PC-9 (cell line): ENCODE measurements around the gene UBA5. TPM values are rescaled to one million over a fixed set of nuclear protein-coding genes. Genes with fewer than 3 reads are reported as not detected.

Source experiments
- BruUV-seq: library from RNA; stranded (reverse); fragments of 400-500 nt; replicated peaks from 2 replicates; lab custom pipeline; 2021; lab: Mats Ljungman, UMichigan
- CTCF ChIA-PET: fragments of 300-600 bp; sonication (Branson Sonifier 250); formaldehyde crosslinking; loops from one replicate; lab custom pipeline; 2022; ENCODE audit warnings: antibody characterized with exemption; lab: Charles Lee
- POLR2A ChIA-PET: fragments of 300-600 bp; sonication (Branson Sonifier 250); formaldehyde crosslinking; loops from one replicate; lab custom pipeline; 2022; ENCODE audit warnings: antibody characterized with exemption; ENCODE audit not compliant: unreplicated experiment; lab: Charles Lee
- DNase-seq, 2 experiments: peaks; one replicate each; pipeline versions ENCODE4 v3.0.0 to v3.0.0-alpha.2; 2015 to 2022; ENCODE audit warnings: mixed read lengths in 1 of 2
- H2AFZ ChIP-seq: fragments of 200-600 bp; sonication (generic); 2 replicates; pipeline ENCODE4 v1.8.1; 2017; ENCODE audit warnings: antibody characterized with exemption
- H3F3A ChIP-seq: fragments of 200-600 bp; sonication (generic); 2 replicates; pipeline ENCODE4 v1.8.1; 2017; ENCODE audit warnings: antibody characterized with exemption, mild to moderate bottlenecking, low read depth; ENCODE audit not compliant: insufficient read depth
- H3K27ac ChIP-seq: fragments of 200-600 bp; sonication (generic); 2 replicates; pipeline ENCODE4 v1.6.1; 2016; ENCODE audit warnings: mixed run types
- H3K27me3 ChIP-seq: fragments of 200-600 bp; sonication (generic); 2 replicates; pipeline ENCODE4 v1.6.1; 2016; ENCODE audit warnings: low read depth, mixed run types; ENCODE audit not compliant: insufficient read depth
- H3K36me3 ChIP-seq: fragments of 200-600 bp; sonication (generic); 2 replicates; pipeline ENCODE4 v1.6.1; 2016; ENCODE audit warnings: low read depth, mixed run types
- H3K4me1 ChIP-seq: fragments of 200-600 bp; sonication (generic); replicated peaks from 2 replicates; pipeline ENCODE4 v1.6.1; 2016; ENCODE audit warnings: mixed run types; ENCODE audit not compliant: insufficient read depth
- H3K4me2 ChIP-seq: fragments of 200-600 bp; sonication (generic); 2 replicates; pipeline ENCODE4 v1.6.1; 2017; ENCODE audit warnings: mixed run types
- H3K4me3 ChIP-seq: fragments of 200-600 bp; sonication (generic); 2 replicates; pipeline ENCODE4 v1.6.1; 2016; ENCODE audit warnings: mixed run types
- H3K79me2 ChIP-seq: fragments of 200-600 bp; sonication (generic); 2 replicates; pipeline ENCODE4 v1.6.1; 2017; ENCODE audit warnings: low read depth, mixed run types
- H3K9me2 ChIP-seq: fragments of 200-600 bp; sonication (generic); 2 replicates; pipeline ENCODE4 v1.8.1; 2017; ENCODE audit warnings: mild to moderate bottlenecking; ENCODE audit not compliant: insufficient read depth
- H3K9me3 ChIP-seq: fragments of 200-600 bp; sonication (generic); 2 replicates; pipeline ENCODE4 v1.8.1; 2016; ENCODE audit warnings: low read depth; ENCODE audit not compliant: insufficient read depth
- H4K20me1 ChIP-seq: fragments of 200-600 bp; sonication (generic); 2 replicates; pipeline ENCODE4 v1.8.1; 2017; ENCODE audit not compliant: insufficient read depth
- EZH2 ChIP-seq: fragments of 200-600 bp; sonication (generic); IDR thresholded peaks from 2 replicates; pipeline ENCODE4 v1.8.0; 2017; ENCODE audit warnings: antibody characterized with exemption, low read depth
- intact Hi-C: fragments of 100-400 bp; cut with micrococcal nuclease; formaldehyde crosslinking; loops from one replicate; pipeline ENCODE4 v1.10.0; 2022; ENCODE audit not compliant: unreplicated experiment
- total RNA-seq: library from RNA; stranded (reverse); gene quantifications from 2 replicates; pipeline ENCODE4 v1.2.3, GENCODE V29; 2021
- TF ChIP-seq, protein P1 (sequence below): fragments of 200-600 bp; sonication (generic); conservative IDR thresholded peaks from 2 replicates; pipeline ENCODE4 v1.6.1; 2017; ENCODE audit warnings: mixed run types, antibody characterized with exemption, mild to moderate bottlenecking, moderate library complexity

Gene UBA5
- total RNA-seq, 1 experiment from 2014 or later = 41.6 TPM

GRCh38 chr3:132630612-132631011, 29.5 kb upstream of the UBA5 start:
- no peak for DNase-seq
- ChIA-PET POLR2A (no interaction called here), CTCF (no interaction called here)
- H4K20me1 ChIP-seq = no peaks in the 10 kb centered on the region
- 0 out of 2 replicates have a peak, but pooled peaks cover 4% of the 10 kb centered on the region for H3F3A ChIP-seq
- H3K27me3 ChIP-seq = no peaks in the 10 kb centered on the region
- H2AFZ ChIP-seq = no peak overlapping the region
- no peak overlapping the region for H3K4me2 ChIP-seq
- H3K9me2 ChIP-seq = no peaks in the 10 kb centered on the region
- no peaks in the 10 kb centered on the region; the same call in 1 of the 2 replicates for H3K9me3 ChIP-seq
- peaks cover 14% of the 10 kb centered on the region; the same call in 1 of the 2 replicates for H3K36me3 ChIP-seq
- intact Hi-C loops = no loop called here
- 0 out of 2 replicates have a peak overlapping the region, but pooled peaks have one; percentile 30 for H3K27ac ChIP-seq
- H3K79me2 ChIP-seq = no peaks in the 10 kb centered on the region
- no TSS peak for BruUV-seq
- H3K4me3 ChIP-seq = no peak overlapping the region
- H3K4me1 ChIP-seq = peaks cover 12% of the 10 kb centered on the region; the same call in 1 of the 2 replicates
- TF ChIP-seq, protein P1, sequence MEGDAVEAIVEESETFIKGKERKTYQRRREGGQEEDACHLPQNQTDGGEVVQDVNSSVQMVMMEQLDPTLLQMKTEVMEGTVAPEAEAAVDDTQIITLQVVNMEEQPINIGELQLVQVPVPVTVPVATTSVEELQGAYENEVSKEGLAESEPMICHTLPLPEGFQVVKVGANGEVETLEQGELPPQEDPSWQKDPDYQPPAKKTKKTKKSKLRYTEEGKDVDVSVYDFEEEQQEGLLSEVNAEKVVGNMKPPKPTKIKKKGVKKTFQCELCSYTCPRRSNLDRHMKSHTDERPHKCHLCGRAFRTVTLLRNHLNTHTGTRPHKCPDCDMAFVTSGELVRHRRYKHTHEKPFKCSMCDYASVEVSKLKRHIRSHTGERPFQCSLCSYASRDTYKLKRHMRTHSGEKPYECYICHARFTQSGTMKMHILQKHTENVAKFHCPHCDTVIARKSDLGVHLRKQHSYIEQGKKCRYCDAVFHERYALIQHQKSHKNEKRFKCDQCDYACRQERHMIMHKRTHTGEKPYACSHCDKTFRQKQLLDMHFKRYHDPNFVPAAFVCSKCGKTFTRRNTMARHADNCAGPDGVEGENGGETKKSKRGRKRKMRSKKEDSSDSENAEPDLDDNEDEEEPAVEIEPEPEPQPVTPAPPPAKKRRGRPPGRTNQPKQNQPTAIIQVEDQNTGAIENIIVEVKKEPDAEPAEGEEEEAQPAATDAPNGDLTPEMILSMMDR = no peak
- TF ChIP-seq EZH2 = no peak

GRCh38 chr3:132635052-132635451, 25.1 kb upstream of the UBA5 start:
- POLR2A ChIA-PET = no interaction called here
- CTCF ChIA-PET = no interaction called here

GRCh38 chr3:132637590-132637989, 22.5 kb upstream of the UBA5 start:
- Histone ChIP-seq H3K4me3 (no peak overlapping the region), H4K20me1 (no peaks in the 10 kb centered on the region), H3K79me2 (no peaks in the 10 kb centered on the region), H2AFZ (no peak overlapping the region), H3K9me2 (no peaks in the 10 kb centered on the region), H3K4me2 (peak overlapping the region; percentile 2; the same call in 1 of the 2 replicates), H3K36me3 (no peaks in the 10 kb centered on the region), H3K27me3 (no peaks in the 10 kb centered on the region), H3K9me3 (no peaks in the 10 kb centered on the region), H3K27ac (0 out of 2 replicates have a peak overlapping the region, but pooled peaks have one; percentile 5), H3F3A (no peaks in the 10 kb centered on the region), H3K4me1 (peaks cover 10% of the 10 kb centered on the region; the same call in 1 of the 2 replicates)
- peak in 1 of 2 experiments; percentile 33 for DNase-seq
- no TSS peak for BruUV-seq
- CTCF ChIA-PET = no interaction called here
- intact Hi-C loops = no loop called here
- no peak for TF ChIP-seq EZH2
- TF ChIP-seq, protein P1 = no peak
- POLR2A ChIA-PET = no interaction called here

More at GRCh38 chr3:132635052-132635451, 25.1 kb upstream of the UBA5 start:
- Histone ChIP-seq H3K36me3 (0 out of 2 replicates have a peak, but pooled peaks cover 3% of the 10 kb centered on the region), H3K4me1 (peaks cover 14% of the 10 kb centered on the region; the same call in 1 of the 2 replicates), H3K79me2 (no peaks in the 10 kb centered on the region), H3K27ac (no peak overlapping the region), H3K27me3 (no peaks in the 10 kb centered on the region), H3K4me3 (no peak overlapping the region), H3K9me3 (no peaks in the 10 kb centered on the region), H3K4me2 (no peak overlapping the region), H3K9me2 (no peaks in the 10 kb centered on the region), H4K20me1 (no peaks in the 10 kb centered on the region), H2AFZ (no peak overlapping the region), H3F3A (0 out of 2 replicates have a peak, but pooled peaks cover 4% of the 10 kb centered on the region)
- TF ChIP-seq, protein P1 = no peak
- no peak for TF ChIP-seq EZH2
- peak in 1 of 2 experiments; percentile 2 for DNase-seq
- intact Hi-C loops = no loop called here
- BruUV-seq = no TSS peak
